GM12878 (cell line): ENCODE data around the gene TIE1. TPM values are rescaled to one million over a fixed set of nuclear protein-coding genes. Genes with fewer than 3 reads are reported as not detected.

Source experiments
- ATAC-seq: fragments of 200-7000 bp; cut with Tn5 transposase; 3 replicates; pipeline ENCODE4 v1.9.1; 2020; ENCODE audit warnings: mild to moderate bottlenecking, moderate library complexity
- BruUV-seq: library from RNA; stranded (reverse); fragments of 400-500 nt; replicated peaks from 2 replicates; lab custom pipeline; 2021; lab: Mats Ljungman, UMichigan
- CTCF ChIA-PET: fragments of 300-600 bp; sonication (Branson Sonifier 250); formaldehyde crosslinking; extraction: SDS; loops from one replicate; lab custom pipeline; 2021; ENCODE audit warnings: inconsistent platforms; lab: Yijun Ruan, JAX
- POLR2A ChIA-PET: fragments of 350-600 bp; formaldehyde crosslinking; extraction: SDS; loops from one replicate; lab custom pipeline; 2021; ENCODE audit warnings: inconsistent platforms; lab: Charles Lee
- RAD21 ChIA-PET: fragments of 300-600 bp; sonication (Branson Sonifier 250); formaldehyde crosslinking; loops from one replicate; lab custom pipeline; 2023; ENCODE audit warnings: antibody characterized with exemption; ENCODE audit not compliant: unreplicated experiment; lab: Charles Lee
- SMC1A ChIA-PET: fragments of 300-600 bp; sonication (Branson Sonifier 250); formaldehyde crosslinking; loops from one replicate; lab custom pipeline; 2023; ENCODE audit not compliant: unreplicated experiment, uncharacterized antibody; lab: Charles Lee
- DNase-seq: peaks from one replicate; pipeline ENCODE4 v3.0.0-alpha.2; 2011; ENCODE audit warnings: low read depth, low spot score
- FAIRE-seq: peaks from 3 replicates; lab custom pipeline; 2011; peaks lifted over from hg19 to GRCh38; lab: Jason Lieb, UNC
- H2AFZ ChIP-seq: 2 replicates; pipeline ENCODE4 v1.6.0; 2011; ENCODE audit warnings: low read depth, low read length, control low read depth; ENCODE audit not compliant: control insufficient read depth
- H3K27ac ChIP-seq: 2 replicates; pipeline ENCODE4 v1.5.1; 2011; ENCODE audit warnings: control low read depth; ENCODE audit not compliant: control insufficient read depth, insufficient read depth
- H3K27me3 ChIP-seq, 2 experiments: replicated peaks in 1 of 2; 2 replicates each; pipeline versions ENCODE4 v1.6.0 to v1.6.1; 2011; ENCODE audit warnings: low read length in 1 of 2; ENCODE audit not compliant: control insufficient read depth in 2 of 2, insufficient read depth in 2 of 2
- H3K36me3 ChIP-seq, 2 experiments: 2 replicates each; pipeline ENCODE4 v1.5.1; 2011; ENCODE audit warnings: low read length in 1 of 2; ENCODE audit not compliant: control insufficient read depth in 2 of 2, insufficient read depth in 2 of 2
- H3K4me1 ChIP-seq: 2 replicates; pipeline ENCODE4 v1.6.1; 2011; ENCODE audit warnings: mild to moderate bottlenecking, low read length, moderate library complexity, mixed read lengths; ENCODE audit not compliant: control insufficient read depth, insufficient read depth
- H3K4me2 ChIP-seq: 2 replicates; pipeline ENCODE4 v1.6.0; 2011; ENCODE audit warnings: control low read depth; ENCODE audit not compliant: control insufficient read depth, insufficient read depth
- H3K4me3 ChIP-seq: fragments of 200-600 bp; sonication (generic); 2 replicates; pipeline ENCODE4 v1.5.1; 2016
- H3K79me2 ChIP-seq: 2 replicates; pipeline ENCODE4 v1.6.0; 2011; ENCODE audit warnings: low read length; ENCODE audit not compliant: control insufficient read depth, insufficient read depth
- H3K9ac ChIP-seq: 2 replicates; pipeline ENCODE4 v1.8.0; 2011; ENCODE audit warnings: low read length, control low read depth, mixed read lengths; ENCODE audit not compliant: control insufficient read depth, insufficient read depth
- H3K9me3 ChIP-seq: replicated peaks from 3 replicates; pipeline ENCODE4 v1.5.1; 2011; ENCODE audit warnings: mild to moderate bottlenecking, low read length; ENCODE audit not compliant: control insufficient read depth, insufficient read depth
- H4K20me1 ChIP-seq: 2 replicates; pipeline ENCODE4 v1.6.0; 2011; ENCODE audit not compliant: control insufficient read depth, insufficient read depth
- IRF5 ChIP-seq: fragments of 450-650 bp; IDR thresholded peaks from 2 replicates; pipeline ENCODE4 v1.6.1; 2017; ENCODE audit warnings: borderline replicate concordance
- JUND ChIP-seq: IDR thresholded peaks from 2 replicates; pipeline ENCODE4 v1.6.1; 2012; ENCODE audit warnings: low read depth, mild to moderate bottlenecking, low read length, improper control_type of control experiment, moderate library complexity
- MTA3 ChIP-seq: IDR thresholded peaks from 2 replicates; pipeline ENCODE4 v1.6.1; 2012; ENCODE audit warnings: low read length, inconsistent platforms, borderline replicate concordance
- NFIC ChIP-seq: IDR thresholded peaks from 2 replicates; pipeline ENCODE4 v1.6.1; 2012; ENCODE audit warnings: low read depth, mild to moderate bottlenecking, inconsistent platforms, low read length, moderate library complexity
- NFXL1 ChIP-seq: fragments of 450-650 bp; IDR thresholded peaks from 2 replicates; pipeline ENCODE4 v1.6.1; 2017; ENCODE audit warnings: antibody characterized with exemption, mild to moderate bottlenecking, borderline replicate concordance
- RBBP5 ChIP-seq: fragments of 200-600 bp; sonication (generic); conservative IDR thresholded peaks from 2 replicates; pipeline ENCODE4 v1.6.1; 2016
- SUPT20H ChIP-seq: IDR thresholded peaks from 2 replicates; pipeline ENCODE4 v1.6.1; 2011; ENCODE audit warnings: low read depth, mild to moderate bottlenecking, low read length, moderate library complexity, borderline replicate concordance; ENCODE audit not compliant: control insufficient read depth
- WGBS: methylation state at CpG from one replicate; pipeline ENCODE4 v1.1.6; 2016; ENCODE audit warnings: low lambda C conversion rate; ENCODE audit not compliant: insufficient replicate concordance, insufficient coverage; ENCODE audit errors: missing lambda C conversion rate; 5-methylcytosine and 5-hydroxymethylcytosine counted together
- in situ Hi-C: fragments of 300-500 bp; cut with MboI; formaldehyde crosslinking; loops from 9 replicates; pipeline ENCODE4 v1.14.3; 2018; ENCODE audit warnings: mixed read lengths
- intact Hi-C: fragments of 100-400 bp; cut with micrococcal nuclease; formaldehyde crosslinking; loops from one replicate; pipeline ENCODE4 v1.14.2; 2022; ENCODE audit not compliant: unreplicated experiment
- polyA plus RNA-seq, 11 experiments: library from polyadenylated mRNA; depleted of rRNA in 4 of 11; unstranded in 6 of 11; stranded (reverse) in 5 of 11; fragments of >200 nt; fragmentation: Nextera tagmentation in 4 of 11; fragmentation: Illumina TruSeq in 1 of 11; extraction: Ambion mirVana in 4 of 11; extraction: Trizol in 1 of 11; gene quantifications; 1 replicate in 1 of 11; 2 replicates in 10 of 11; pipeline versions ENCODE4 v1.2.1 to v1.2.3, GENCODE V29; 2011 to 2016; ENCODE audit warnings: inconsistent platforms in 2 of 11, missing spikeins in 2 of 11, low read depth in 1 of 11
- total RNA-seq, 4 experiments: library from RNA; depleted of rRNA in 3 of 4; stranded (reverse); fragments of >200 nt in 3 of 4; fragmentation: Illumina TruSeq in 1 of 4; extraction: Trizol in 1 of 4; gene quantifications; 2 replicates each; pipeline versions ENCODE4 v1.2.1 to v1.2.3, GENCODE V29; 2013 to 2021

The TIE1 gene
- total and polyA plus RNA-seq, 10 of the 15 experiments (the other 5 are each of a cell fraction or from before 2014, with no cell fraction given): 0.26 to 3.9 (median 1.3) TPM

GRCh38 chr1:43286533-43286932, 14.2 kb upstream of the TIE1 start:
- Histone ChIP-seq H3K9ac (no peak overlapping the region), H3K4me1 (no peaks in the 10 kb centered on the region), H3K27ac (no peak overlapping the region), H4K20me1 (no peaks in the 10 kb centered on the region), H2AFZ (no peak overlapping the region), H3K9me3 (no peaks in the 10 kb centered on the region), H3K4me3 (no peak overlapping the region), H3K27me3 (no peaks in the 10 kb centered on the region; a peak in 2 of 4 replicates), H3K4me2 (no peak overlapping the region), H3K79me2 (no peaks in the 10 kb centered on the region), H3K36me3 (no peaks in the 10 kb centered on the region)
- DNase-seq: no peak
- WGBS: 31% methylated on average over 5 of the region's 5 CpGs
- CTCF ChIA-PET: interaction anchor here (0.6 kb wide), 1 partner anchor 12 kb away, joined by 5 read pairs; no protein-coding TSS in a partner anchor
- SMC1A ChIA-PET: no interaction called here
- RAD21 ChIA-PET: no interaction called here
- BruUV-seq: no TSS peak
- FAIRE-seq: no peak
- intact Hi-C loops: no loop called here
- ATAC-seq: no peak
- POLR2A ChIA-PET: interaction anchor here (0.5 to 1.6 kb wide), 3 partner anchors 8 to 110 kb away, joined by 4 to 7 read pairs (median 4); no protein-coding TSS in a partner anchor
- TF ChIP-seq JUND: no peak
- no peak for TF ChIP-seq SUPT20H
- no peak for TF ChIP-seq IRF5
- no peak for TF ChIP-seq MTA3
- no peak for TF ChIP-seq RBBP5
- no peak for TF ChIP-seq NFXL1
- TF ChIP-seq NFIC: no peak
- in situ Hi-C loops: no loop called here
